MCF 10A (cell line): ENCODE measurements around the gene STK35. TPM values are rescaled to one million over a fixed set of nuclear protein-coding genes. Genes with fewer than 3 reads are reported as not detected.

Source experiments
- BruUV-seq: library from RNA; stranded (reverse); fragments of 400-500 nt; replicated peaks from 2 replicates; lab custom pipeline; 2021; lab: Mats Ljungman, UMichigan
- CTCF ChIA-PET: fragments of 300-600 bp; sonication (Branson Sonifier 250); formaldehyde crosslinking; extraction: SDS; loops from one replicate; lab custom pipeline; 2021; ENCODE audit warnings: antibody characterized with exemption, inconsistent platforms; lab: Yijun Ruan, JAX
- POLR2A ChIA-PET: fragments of 300-600, 350-650 bp; sonication (Branson Sonifier 250); formaldehyde crosslinking; extraction: SDS; loops from one replicate; lab custom pipeline; 2020; ENCODE audit warnings: antibody characterized with exemption, inconsistent platforms; lab: Yijun Ruan, JAX
- DNase-seq: peaks from one replicate; pipeline ENCODE4 v3.0.0-alpha.2; 2018; ENCODE audit not compliant: unreplicated experiment
- H3K27ac Mint-ChIP-seq: one replicate; pipeline ENCODE4 v1.8.0; 2022; ENCODE audit warnings: mild to moderate bottlenecking, low read depth, mixed read lengths; ENCODE audit not compliant: unreplicated experiment
- H3K27me3 Mint-ChIP-seq: one replicate; pipeline ENCODE4 v1.8.0; 2022; ENCODE audit warnings: mixed read lengths; ENCODE audit not compliant: insufficient read depth, unreplicated experiment
- H3K36me3 Mint-ChIP-seq: one replicate; pipeline ENCODE4 v1.8.0; 2022; ENCODE audit warnings: mild to moderate bottlenecking, moderate library complexity, mixed read lengths; ENCODE audit not compliant: insufficient read depth, unreplicated experiment
- H3K4me1 Mint-ChIP-seq: one replicate; pipeline ENCODE4 v1.8.0; 2022; ENCODE audit warnings: mixed read lengths; ENCODE audit not compliant: insufficient read depth, unreplicated experiment
- H3K4me3 Mint-ChIP-seq: one replicate; pipeline ENCODE4 v1.8.0; 2022; ENCODE audit warnings: mild to moderate bottlenecking, moderate library complexity, mixed read lengths; ENCODE audit not compliant: unreplicated experiment
- H3K9me3 Mint-ChIP-seq: one replicate; pipeline ENCODE4 v1.8.0; 2022; ENCODE audit warnings: mixed read lengths; ENCODE audit not compliant: unreplicated experiment
- intact Hi-C: fragments of 100-400 bp; cut with micrococcal nuclease; formaldehyde crosslinking; loops from 2 replicates; pipeline ENCODE4 v1.14.1; 2022
- total RNA-seq: library from RNA; stranded (reverse); gene quantifications from 2 replicates; pipeline ENCODE4 v1.2.3, GENCODE V29; 2022
- TF ChIP-seq, protein P1 (sequence below): fragments of 200-600 bp; IDR thresholded peaks from one replicate; pipeline ENCODE4 v1.8.0; 2022; ENCODE audit warnings: antibody characterized with exemption, mild to moderate bottlenecking; ENCODE audit not compliant: unreplicated experiment

The STK35 gene
- total RNA-seq, 1 experiment from 2014 or later = 18.2 TPM

DNA sequence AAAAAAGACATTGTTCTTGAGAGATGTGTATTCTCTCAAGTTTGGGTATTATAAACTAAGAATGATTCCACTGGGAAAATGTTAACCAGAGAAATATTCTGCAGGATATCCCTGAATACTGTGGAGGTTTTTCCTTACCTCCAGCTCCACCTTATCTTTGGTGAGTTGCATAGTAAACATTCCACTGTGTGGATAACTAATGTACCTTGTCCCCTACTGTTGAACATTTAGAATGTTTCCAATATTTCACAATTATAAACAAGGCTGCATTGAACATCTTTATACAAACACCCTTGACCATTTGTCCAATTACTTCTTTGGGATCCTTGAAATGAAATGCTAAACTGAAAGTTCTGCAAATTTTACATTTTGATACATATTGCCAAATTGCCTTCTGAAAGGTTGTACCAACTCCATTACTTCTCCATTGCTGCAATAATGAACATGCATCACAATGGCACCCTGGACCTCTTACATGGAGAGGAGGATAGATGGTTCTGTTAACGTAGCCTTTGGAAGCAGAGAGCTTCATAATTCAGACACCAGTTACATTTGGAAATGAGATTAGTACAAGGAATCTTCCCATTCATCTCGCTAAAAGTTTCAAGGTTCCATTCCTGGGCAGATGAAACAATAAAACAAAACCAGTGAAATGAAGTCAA, 35.0 kb upstream of the STK35 start:
- Mint-ChIP-seq H3K36me3 (no peaks in the 10 kb centered on the region), H3K4me3 (no peak overlapping the region), H3K4me1 (no peaks in the 10 kb centered on the region), H3K27ac (no peak overlapping the region), H3K27me3 (peaks cover 81% of the 10 kb centered on the region), H3K9me3 (no peaks in the 10 kb centered on the region)
- DNase-seq = no peak
- ChIA-PET CTCF (interaction anchor here (1.1 to 2.2 kb wide), 2 partner anchors 13 to 106 kb away, joined by 3 to 7 read pairs; no protein-coding TSS in a partner anchor), POLR2A (interaction anchor here (0.6 kb wide), 1 partner anchor 211 kb away, joined by 3 read pairs; no protein-coding TSS in a partner anchor)
- no TSS peak for BruUV-seq
- TF ChIP-seq, protein P1, sequence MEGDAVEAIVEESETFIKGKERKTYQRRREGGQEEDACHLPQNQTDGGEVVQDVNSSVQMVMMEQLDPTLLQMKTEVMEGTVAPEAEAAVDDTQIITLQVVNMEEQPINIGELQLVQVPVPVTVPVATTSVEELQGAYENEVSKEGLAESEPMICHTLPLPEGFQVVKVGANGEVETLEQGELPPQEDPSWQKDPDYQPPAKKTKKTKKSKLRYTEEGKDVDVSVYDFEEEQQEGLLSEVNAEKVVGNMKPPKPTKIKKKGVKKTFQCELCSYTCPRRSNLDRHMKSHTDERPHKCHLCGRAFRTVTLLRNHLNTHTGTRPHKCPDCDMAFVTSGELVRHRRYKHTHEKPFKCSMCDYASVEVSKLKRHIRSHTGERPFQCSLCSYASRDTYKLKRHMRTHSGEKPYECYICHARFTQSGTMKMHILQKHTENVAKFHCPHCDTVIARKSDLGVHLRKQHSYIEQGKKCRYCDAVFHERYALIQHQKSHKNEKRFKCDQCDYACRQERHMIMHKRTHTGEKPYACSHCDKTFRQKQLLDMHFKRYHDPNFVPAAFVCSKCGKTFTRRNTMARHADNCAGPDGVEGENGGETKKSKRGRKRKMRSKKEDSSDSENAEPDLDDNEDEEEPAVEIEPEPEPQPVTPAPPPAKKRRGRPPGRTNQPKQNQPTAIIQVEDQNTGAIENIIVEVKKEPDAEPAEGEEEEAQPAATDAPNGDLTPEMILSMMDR = no peak
- intact Hi-C loops = no loop called here

DNA sequence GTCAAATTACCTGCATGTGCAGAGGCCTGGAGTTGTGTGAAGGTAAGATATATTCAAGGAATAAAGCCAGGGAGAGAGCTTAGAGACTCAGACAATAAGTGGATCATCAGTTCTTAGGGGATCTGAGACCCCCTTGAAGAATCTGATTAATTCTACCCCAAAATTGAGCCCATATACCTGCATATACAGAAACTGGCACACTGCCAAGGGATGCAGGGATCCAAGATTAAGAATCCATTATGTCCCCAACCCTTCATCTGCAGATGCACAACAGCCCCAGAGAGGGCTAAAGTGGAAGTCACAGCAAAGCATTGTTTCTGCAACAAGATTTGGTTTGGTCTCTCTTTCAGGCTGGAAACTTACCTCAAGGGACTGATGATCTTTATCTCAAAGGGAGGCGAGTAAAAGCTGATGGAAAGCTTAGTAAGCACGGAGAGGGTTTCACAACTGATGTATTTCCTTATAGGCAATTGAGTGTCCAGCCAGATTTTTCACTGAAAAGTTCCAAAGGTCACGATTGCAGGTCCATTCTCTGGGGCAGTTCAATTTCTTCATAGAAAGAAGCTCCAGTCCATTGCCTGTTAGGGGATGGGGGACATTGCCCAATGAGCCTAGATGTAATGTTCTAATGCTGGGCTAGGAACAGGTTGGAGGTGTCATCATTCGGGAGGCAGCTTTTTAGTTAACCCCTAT, 20.9 kb upstream of the STK35 start:
- CTCF ChIA-PET = interaction anchor here (0.8 to 1.4 kb wide), 4 partner anchors 12 to 577 kb away, joined by 3 to 5 read pairs (median 4); no protein-coding TSS in a partner anchor
- peak; percentile 6 for DNase-seq

DNA sequence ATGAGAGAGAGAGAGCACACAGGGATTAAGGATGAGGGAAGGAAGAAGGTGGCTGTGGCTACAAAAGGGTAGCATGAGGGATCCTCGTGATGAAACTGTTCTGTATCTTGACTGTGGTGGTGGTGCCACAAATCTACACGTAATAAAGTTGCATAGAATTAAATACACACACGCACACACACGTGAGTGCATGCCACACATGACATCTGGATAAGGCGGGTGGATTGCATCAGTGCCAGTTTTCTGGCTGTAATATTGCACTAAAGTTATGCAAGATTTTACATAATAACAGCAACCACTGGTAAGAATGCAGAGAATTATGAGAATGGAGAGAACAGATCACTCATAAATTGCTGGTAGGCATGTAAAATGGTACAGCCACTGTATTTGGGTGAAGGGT, 16.9 kb upstream of the STK35 start:
- peaks cover 15% of the 10 kb centered on the region for H3K27me3 Mint-ChIP-seq
- no TSS peak for BruUV-seq

More for the DNA sequence above, 20.9 kb upstream of the STK35 start:
- Mint-ChIP-seq H3K9me3 (no peaks in the 10 kb centered on the region), H3K27me3 (peaks cover 18% of the 10 kb centered on the region), H3K36me3 (no peaks in the 10 kb centered on the region), H3K4me1 (peaks cover 8% of the 10 kb centered on the region), H3K27ac (no peak overlapping the region), H3K4me3 (no peak overlapping the region)
- POLR2A ChIA-PET = no interaction called here
- intact Hi-C loops = no loop called here
- no TSS peak for BruUV-seq
- TF ChIP-seq, protein P1 = no peak

More for the DNA sequence above, 16.9 kb upstream of the STK35 start:
- Mint-ChIP-seq H3K4me1 (peaks cover 8% of the 10 kb centered on the region), H3K36me3 (no peaks in the 10 kb centered on the region), H3K27ac (no peak overlapping the region), H3K4me3 (no peak overlapping the region), H3K9me3 (no peaks in the 10 kb centered on the region)
- POLR2A ChIA-PET = no interaction called here
- intact Hi-C loops = no loop called here
- TF ChIP-seq, protein P1 = no peak
- CTCF ChIA-PET = no interaction called here
- peak; percentile 68 for DNase-seq
